OCI-LY1 (cell line): ENCODE data around the gene RBM28.

Experiments used
- H2AFZ ChIP-seq: fragments of 200-600 bp; sonication (generic), shearing (Covaris generic); 2 replicates; pipeline ENCODE4 v1.6.0; 2014; ENCODE audit warnings: antibody characterized with exemption, mild to moderate bottlenecking, low read length
- H3F3A ChIP-seq: fragments of 200-600 bp; sonication (generic), shearing (Covaris generic); 2 replicates; pipeline ENCODE4 v1.6.0; 2014; ENCODE audit warnings: mild to moderate bottlenecking, antibody characterized with exemption, low read length, moderate library complexity; ENCODE audit not compliant: insufficient read depth
- H3K27ac ChIP-seq: fragments of 200-600 bp; sonication (generic); 2 replicates; pipeline ENCODE4 v1.5.1; 2014; ENCODE audit warnings: low read length, mixed run types, mild to moderate bottlenecking, low read depth; ENCODE audit not compliant: poor library complexity, severe bottlenecking
- H3K27me3 ChIP-seq: fragments of 200-600 bp; sonication (generic); 2 replicates; pipeline ENCODE4 v1.6.0; 2014; ENCODE audit warnings: antibody characterized with exemption, mild to moderate bottlenecking, low read length, moderate library complexity; ENCODE audit not compliant: insufficient read depth
- H3K36me3 ChIP-seq: fragments of 200-600 bp; sonication (generic); 2 replicates; pipeline ENCODE4 v1.6.1; 2014; ENCODE audit warnings: mild to moderate bottlenecking, antibody characterized with exemption, low read length, moderate library complexity, mixed read lengths; ENCODE audit not compliant: insufficient read depth
- H3K4me1 ChIP-seq: fragments of 200-600 bp; sonication (generic); 2 replicates; pipeline ENCODE4 v1.5.1; 2014; ENCODE audit warnings: mild to moderate bottlenecking, low read length, moderate library complexity; ENCODE audit not compliant: insufficient read depth, severe bottlenecking
- H3K4me2 ChIP-seq: fragments of 200-600 bp; sonication (generic), shearing (Covaris generic); 2 replicates; pipeline ENCODE4 v1.6.1; 2014; ENCODE audit warnings: low read length
- H3K4me3 ChIP-seq: fragments of 200-600 bp; sonication (generic); 2 replicates; pipeline ENCODE4 v1.5.1; 2014; ENCODE audit warnings: low read length, low read depth, mild to moderate bottlenecking, mixed read lengths; ENCODE audit not compliant: poor library complexity, severe bottlenecking
- H3K79me2 ChIP-seq: fragments of 200-600 bp; shearing (Covaris generic); 2 replicates; pipeline ENCODE4 v1.6.1; 2016; ENCODE audit warnings: mixed run types, low read length, mixed read lengths; ENCODE audit not compliant: insufficient read depth
- H3K9ac ChIP-seq: fragments of 200-600 bp; sonication (generic), shearing (Covaris generic); 2 replicates; pipeline ENCODE4 v1.6.1; 2014; ENCODE audit warnings: mild to moderate bottlenecking, low read length, mixed read lengths
- H3K9me2 ChIP-seq: fragments of 200-600 bp; sonication (generic), shearing (Covaris generic); 2 replicates; pipeline ENCODE4 v1.6.1; 2014; ENCODE audit warnings: low read depth, mild to moderate bottlenecking, low read length, mixed read lengths
- H3K9me3 ChIP-seq: fragments of 200-600 bp; shearing (Covaris generic); 2 replicates; pipeline ENCODE4 v1.6.1; 2014; ENCODE audit warnings: low read length, mixed read lengths
- H4K20me1 ChIP-seq: fragments of 200-600 bp; sonication (generic), shearing (Covaris generic); 2 replicates; pipeline ENCODE4 v1.6.0; 2016; ENCODE audit warnings: mild to moderate bottlenecking, low read length; ENCODE audit not compliant: insufficient read depth
- CTCF ChIP-seq: fragments of 200-600 bp; sonication (generic), shearing (Covaris generic); IDR thresholded peaks from 2 replicates; pipeline ENCODE4 v1.5.1; 2017; ENCODE audit warnings: mild to moderate bottlenecking, antibody characterized with exemption, low read length, moderate library complexity, mixed read lengths
- EZH2 ChIP-seq: fragments of 200-600 bp; sonication (generic), shearing (Covaris generic); IDR thresholded peaks from 2 replicates; pipeline ENCODE4 v1.8.0; 2017; ENCODE audit warnings: borderline replicate concordance, mixed run types, mild to moderate bottlenecking, antibody characterized with exemption, low read length, moderate library complexity, mixed read lengths

Gene RBM28

GRCh38 chr7:128376077-128376476 lies 32.4 kb upstream of the RBM28 start:
- Histone ChIP-seq H3K9ac (no peak overlapping the region), H3K4me3 (no peak overlapping the region), H2AFZ (no peak overlapping the region), H3K36me3 (no peaks in the 10 kb centered on the region), H4K20me1 (no peaks in the 10 kb centered on the region), H3K27ac (no peak overlapping the region), H3K9me3 (no peaks in the 10 kb centered on the region; the same call in 1 of the 2 replicates), H3K79me2 (no peaks in the 10 kb centered on the region), H3K27me3 (peaks cover 20% of the 10 kb centered on the region; the same call in 1 of the 2 replicates), H3K4me2 (no peak overlapping the region), H3K4me1 (no peaks in the 10 kb centered on the region), H3F3A (no peaks in the 10 kb centered on the region), H3K9me2 (no peaks in the 10 kb centered on the region)
- TF ChIP-seq CTCF (no peak), EZH2 (no peak)

DNA sequence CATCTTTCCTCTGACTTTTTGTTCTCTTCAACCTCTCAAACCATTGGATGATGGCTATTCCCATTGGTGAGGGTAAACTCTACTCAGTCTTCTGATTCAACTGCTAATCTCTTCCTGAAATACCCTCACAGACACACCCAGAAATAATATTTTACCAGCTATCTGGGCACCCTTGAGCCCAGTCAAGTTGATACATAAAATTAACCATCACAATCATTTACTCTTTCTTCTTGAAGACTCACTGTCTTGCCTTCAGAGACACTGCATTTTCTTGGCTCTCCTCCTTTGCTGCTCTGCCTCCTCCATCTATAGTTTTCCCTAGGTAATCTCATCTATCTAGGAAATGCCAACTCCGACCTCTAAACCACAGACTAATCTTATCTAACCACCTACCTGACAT lies 30.3 kb upstream of the RBM28 start:
- no peaks in the 10 kb centered on the region for H3F3A ChIP-seq
- H3K4me3 ChIP-seq = no peak overlapping the region
- no peaks in the 10 kb centered on the region for H3K36me3 ChIP-seq
- H3K4me2 ChIP-seq = no peak overlapping the region
- peaks cover 20% of the 10 kb centered on the region; the same call in 1 of the 2 replicates for H3K27me3 ChIP-seq
- no peaks in the 10 kb centered on the region; the same call in 1 of the 2 replicates for H3K9me3 ChIP-seq
- H3K79me2 ChIP-seq = no peaks in the 10 kb centered on the region
- H3K9me2 ChIP-seq = no peaks in the 10 kb centered on the region
- no peaks in the 10 kb centered on the region for H3K4me1 ChIP-seq
- TF ChIP-seq CTCF (no peak), EZH2 (no peak)
- H3K9ac ChIP-seq = no peak overlapping the region
- H3K27ac ChIP-seq = no peak overlapping the region
- H4K20me1 ChIP-seq = no peaks in the 10 kb centered on the region
- H2AFZ ChIP-seq = no peak overlapping the region

GRCh38 chr7:128373606-128374005 lies 29.9 kb upstream of the RBM28 start:
- H3K27ac ChIP-seq = no peak overlapping the region
- no peak overlapping the region for H2AFZ ChIP-seq
- no peaks in the 10 kb centered on the region for H3K4me1 ChIP-seq
- H3K4me3 ChIP-seq = no peak overlapping the region
- TF ChIP-seq CTCF = no peak
- no peak for TF ChIP-seq EZH2
- H4K20me1 ChIP-seq = no peaks in the 10 kb centered on the region
- H3K9me2 ChIP-seq = no peaks in the 10 kb centered on the region
- H3K36me3 ChIP-seq = no peaks in the 10 kb centered on the region
- H3K4me2 ChIP-seq = no peak overlapping the region
- H3K9ac ChIP-seq = no peak overlapping the region
- no peaks in the 10 kb centered on the region for H3K79me2 ChIP-seq
- H3K9me3 ChIP-seq = no peaks in the 10 kb centered on the region; the same call in 1 of the 2 replicates
- H3F3A ChIP-seq = no peaks in the 10 kb centered on the region
- H3K27me3 ChIP-seq = peaks cover 20% of the 10 kb centered on the region; the same call in 1 of the 2 replicates
